ENCODE data around the gene NPHS1.
A peak's percentile ranks its signal among the peaks of the same experiment; 100 is the strongest.

NPHS1 gene

GRCh38 chr19:35879068-35879467 lies 26.8 kb upstream of the NPHS1 start:
- DNase-seq, result no peak

GRCh38 chr19:35874392-35874930 lies 22.2 kb upstream of the NPHS1 start:
- no peak for DNase-seq

GRCh38 chr19:35872180-35872579 lies 19.9 kb upstream of the NPHS1 start:
- DNase-seq, result no peak

- no peak for DNase-seq
These were observed 19.3 kb upstream of the NPHS1 start for GRCh38 chr19:35871611-35872010.

- DNase-seq, result no peak
These were observed 18.5 kb upstream of the NPHS1 start for GRCh38 chr19:35870798-35871197.

- peak; percentile 57 for DNase-seq
These were observed 17.9 kb upstream of the NPHS1 start for GRCh38 chr19:35870124-35870736.

- DNase-seq, result peak; percentile 81
These were observed 17.2 kb upstream of the NPHS1 start for GRCh38 chr19:35869327-35870123.

- no peak for DNase-seq
These were observed 16.6 kb upstream of the NPHS1 start for GRCh38 chr19:35868823-35869326.

- DNase-seq, result peak; percentile 42
These were observed 16.0 kb upstream of the NPHS1 start, which contains the start of gene APLP1 for GRCh38 chr19:35868172-35868822. Gene APLP1, plus strand, starts transcription at chr19:35868574. Its CDS starts 63 bp downstream, at chr19:35868637.

- DNase-seq, result no peak
These were observed 10.7 kb upstream of the NPHS1 start for GRCh38 chr19:35863018-35863417.

GRCh38 chr19:35862528-35862927 lies 10.2 kb upstream of the NPHS1 start:
- DNase-seq, result no peak

GRCh38 chr19:35861640-35862160 lies 9.4 kb upstream of the NPHS1 start:
- no peak for DNase-seq

GRCh38 chr19:35860818-35861639 lies 8.7 kb upstream of the NPHS1 start:
- DNase-seq, result no peak

GRCh38 chr19:35860436-35860817 lies 8.1 kb upstream of the NPHS1 start:
- DNase-seq, result no peak

- no peak for DNase-seq
These were observed 7.1 kb upstream of the NPHS1 start for GRCh38 chr19:35859414-35859813.

- DNase-seq, result no peak
These were observed 6.0 kb upstream of the NPHS1 start for GRCh38 chr19:35858311-35858710.

- no peak for DNase-seq
These were observed 4.3 kb upstream of the NPHS1 start, which contains the start of gene KIRREL2 for GRCh38 chr19:35856546-35857149. Gene KIRREL2, plus strand, starts transcription at chr19:35856911. Its CDS starts 209 bp downstream, at chr19:35857120.

GRCh38 chr19:35853038-35853756 lies 893 bp upstream of the NPHS1 start:
- no peak for DNase-seq

- DNase-seq, result no peak
These were observed 883 bp downstream of the NPHS1 start for GRCh38 chr19:35851213-35852028.

GRCh38 chr19:35848919-35849505 lies 3.3 kb downstream of the NPHS1 start:
- no peak for DNase-seq
